ENCODE measurements around the gene RYR3.

DNA sequence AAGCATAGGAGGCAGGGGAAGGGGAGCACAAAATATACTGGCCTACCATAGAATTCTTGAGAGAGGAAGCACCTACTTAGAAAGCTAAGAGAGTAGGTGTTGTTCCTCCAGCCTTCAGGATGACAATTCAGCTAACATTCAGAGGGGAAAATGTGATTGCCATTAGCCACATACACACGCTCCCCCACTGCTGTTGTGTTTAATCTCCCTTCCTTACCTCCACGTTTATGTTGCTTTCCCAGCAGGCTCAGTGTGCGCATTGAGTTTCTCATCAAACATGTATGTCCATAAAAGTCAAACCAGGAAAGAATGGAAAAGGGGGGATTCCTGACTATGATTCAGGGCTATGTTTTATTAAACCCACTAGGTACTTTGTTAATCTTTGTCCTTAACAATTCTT, 512.4 kb downstream of the RYR3 start:
- TF ChIP-seq, protein P1, sequence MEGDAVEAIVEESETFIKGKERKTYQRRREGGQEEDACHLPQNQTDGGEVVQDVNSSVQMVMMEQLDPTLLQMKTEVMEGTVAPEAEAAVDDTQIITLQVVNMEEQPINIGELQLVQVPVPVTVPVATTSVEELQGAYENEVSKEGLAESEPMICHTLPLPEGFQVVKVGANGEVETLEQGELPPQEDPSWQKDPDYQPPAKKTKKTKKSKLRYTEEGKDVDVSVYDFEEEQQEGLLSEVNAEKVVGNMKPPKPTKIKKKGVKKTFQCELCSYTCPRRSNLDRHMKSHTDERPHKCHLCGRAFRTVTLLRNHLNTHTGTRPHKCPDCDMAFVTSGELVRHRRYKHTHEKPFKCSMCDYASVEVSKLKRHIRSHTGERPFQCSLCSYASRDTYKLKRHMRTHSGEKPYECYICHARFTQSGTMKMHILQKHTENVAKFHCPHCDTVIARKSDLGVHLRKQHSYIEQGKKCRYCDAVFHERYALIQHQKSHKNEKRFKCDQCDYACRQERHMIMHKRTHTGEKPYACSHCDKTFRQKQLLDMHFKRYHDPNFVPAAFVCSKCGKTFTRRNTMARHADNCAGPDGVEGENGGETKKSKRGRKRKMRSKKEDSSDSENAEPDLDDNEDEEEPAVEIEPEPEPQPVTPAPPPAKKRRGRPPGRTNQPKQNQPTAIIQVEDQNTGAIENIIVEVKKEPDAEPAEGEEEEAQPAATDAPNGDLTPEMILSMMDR (conservative IDR thresholded peaks at IDR 0.05 in 1 of 2, IDR thresholded peaks at IDR 0.05 in 1 of 2; ENCODE audit: extremely low read depth in 1 of 2, insufficient read depth in 1 of 2, low read depth in 1 of 2, low read length in 2 of 2), result no peak
- TF ChIP-seq EZH2 (IDR thresholded peaks at IDR 0.05; ENCODE audit: borderline replicate concordance, low read length), result no peak
